Mucosa of stomach (tissue), 1 donor: Measurements from ENCODE around the gene DBET.
"Not testable (repeated sequence)": the region's sequence is repeated elsewhere in the genome, so short reads cannot be mapped to it uniquely, and the experiment has no call there.

ENCODE experiments used
- H3K27me3 ChIP-seq: one replicate; pipeline ENCODE4 v1.7.0; 2013; ENCODE audit warnings: mild to moderate bottlenecking, low read length; ENCODE audit not compliant: control insufficient read depth, insufficient read depth
- H3K36me3 ChIP-seq: one replicate; pipeline ENCODE4 v1.7.0; 2013; ENCODE audit warnings: low read length; ENCODE audit not compliant: control insufficient read depth, insufficient read depth
- H3K4me1 ChIP-seq: one replicate; pipeline ENCODE4 v1.7.0; 2013; ENCODE audit warnings: mild to moderate bottlenecking, low read length; ENCODE audit not compliant: control insufficient read depth, insufficient read depth
- H3K4me3 ChIP-seq: one replicate; pipeline ENCODE4 v1.7.0; 2013; ENCODE audit warnings: low read length
- H3K9ac ChIP-seq: one replicate; pipeline ENCODE4 v1.7.0; 2013; ENCODE audit warnings: mild to moderate bottlenecking, low read length, moderate library complexity
- H3K9me3 ChIP-seq: one replicate; pipeline ENCODE4 v1.7.0; 2013; ENCODE audit warnings: mild to moderate bottlenecking, low read length, moderate library complexity; ENCODE audit not compliant: control insufficient read depth
- donor health status: Pancreatic carcinoma.

DBET gene

GRCh38 chr4:190094031-190094430 is 29.7 kb downstream of the DBET start:
- not testable (repeated sequence) for H3K36me3 ChIP-seq, H3K4me1 ChIP-seq, H3K9ac ChIP-seq, H3K9me3 ChIP-seq, H3K27me3 ChIP-seq, H3K4me3 ChIP-seq

- not testable (repeated sequence) for H3K27me3 ChIP-seq, H3K9ac ChIP-seq, H3K4me1 ChIP-seq, H3K9me3 ChIP-seq, H3K4me3 ChIP-seq, H3K36me3 ChIP-seq
Measured at GRCh38 chr4:190095335-190095734, 31.0 kb downstream of the DBET start.

GRCh38 chr4:190099605-190100004 is 35.3 kb downstream of the DBET start:
- not testable (repeated sequence) for H3K4me1 ChIP-seq, H3K4me3 ChIP-seq, H3K27me3 ChIP-seq, H3K9ac ChIP-seq, H3K36me3 ChIP-seq, H3K9me3 ChIP-seq

- H3K9me3 ChIP-seq, H3K36me3 ChIP-seq, H3K4me3 ChIP-seq, H3K9ac ChIP-seq, H3K27me3 ChIP-seq, H3K4me1 ChIP-seq: not testable (repeated sequence)
Measured at GRCh38 chr4:190101525-190101924, 37.2 kb downstream of the DBET start.

- not testable (repeated sequence) for H3K4me1 ChIP-seq, H3K9ac ChIP-seq, H3K36me3 ChIP-seq, H3K4me3 ChIP-seq, H3K27me3 ChIP-seq, H3K9me3 ChIP-seq
Measured at GRCh38 chr4:190106191-190106590, 41.9 kb downstream of the DBET start.

- H3K4me3 ChIP-seq, H3K36me3 ChIP-seq, H3K9ac ChIP-seq, H3K27me3 ChIP-seq, H3K9me3 ChIP-seq, H3K4me1 ChIP-seq: not testable (repeated sequence)
Measured at GRCh38 chr4:190106611-190107480, 42.5 kb downstream of the DBET start.

GRCh38 chr4:190107766-190108485 is 43.6 kb downstream of the DBET start:
- not testable (repeated sequence) for H3K9ac ChIP-seq, H3K27me3 ChIP-seq, H3K36me3 ChIP-seq, H3K4me3 ChIP-seq, H3K9me3 ChIP-seq, H3K4me1 ChIP-seq

- H3K9me3 ChIP-seq, H3K4me3 ChIP-seq, H3K36me3 ChIP-seq, H3K4me1 ChIP-seq, H3K27me3 ChIP-seq, H3K9ac ChIP-seq: not testable (repeated sequence)
Measured at GRCh38 chr4:190108756-190109155, 44.5 kb downstream of the DBET start.

- not testable (repeated sequence) for H3K9ac ChIP-seq, H3K27me3 ChIP-seq, H3K4me1 ChIP-seq, H3K4me3 ChIP-seq, H3K36me3 ChIP-seq, H3K9me3 ChIP-seq
Measured at GRCh38 chr4:190109390-190110011, 45.2 kb downstream of the DBET start.

GRCh38 chr4:190110033-190110432 is 45.7 kb downstream of the DBET start:
- H3K27me3 ChIP-seq, H3K9ac ChIP-seq, H3K9me3 ChIP-seq, H3K4me3 ChIP-seq, H3K4me1 ChIP-seq, H3K36me3 ChIP-seq: not testable (repeated sequence)

GRCh38 chr4:190110570-190111295 is 46.4 kb downstream of the DBET start:
- H3K4me3 ChIP-seq, H3K9me3 ChIP-seq, H3K27me3 ChIP-seq, H3K4me1 ChIP-seq, H3K36me3 ChIP-seq, H3K9ac ChIP-seq: not testable (repeated sequence)

- not testable (repeated sequence) for H3K9me3 ChIP-seq, H3K36me3 ChIP-seq, H3K4me1 ChIP-seq, H3K9ac ChIP-seq, H3K4me3 ChIP-seq, H3K27me3 ChIP-seq
Measured at GRCh38 chr4:190112879-190113278, 48.6 kb downstream of the DBET start.
